Neural cell (in vitro differentiated cells): ENCODE data around the gene MYO7A.

Experiments
- EP300 ChIP-seq: fragments of 450-650 bp; conservative IDR thresholded peaks from 2 replicates; pipeline ENCODE4 v1.6.1; 2014; ENCODE audit warnings: antibody characterized with exemption, mild to moderate bottlenecking, moderate library complexity; ENCODE audit not compliant: poor library complexity, severe bottlenecking
- EZH2 ChIP-seq: fragments of 200-600, 300-800 bp; shearing (Covaris generic), sonication (generic); IDR thresholded peaks from 2 replicates; pipeline ENCODE4 v1.6.1; 2014; ENCODE audit warnings: antibody characterized with exemption, low read length, borderline replicate concordance, mild to moderate bottlenecking; ENCODE audit not compliant: insufficient read depth, poor library complexity, severe bottlenecking
- MXI1 ChIP-seq: fragments of 450-650 bp; conservative IDR thresholded peaks from 2 replicates; pipeline ENCODE4 v1.6.1; 2014; ENCODE audit warnings: antibody characterized with exemption, mild to moderate bottlenecking; ENCODE audit not compliant: poor library complexity, severe bottlenecking
- POLR2AphosphoS5 ChIP-seq: IDR thresholded peaks from 2 replicates; pipeline ENCODE4 v1.6.1; 2012
- RAD21 ChIP-seq: fragments of 450-650 bp; conservative IDR thresholded peaks from 2 replicates; pipeline ENCODE4 v1.6.1; 2014; ENCODE audit warnings: antibody characterized with exemption, mild to moderate bottlenecking, moderate library complexity
- SMC3 ChIP-seq: fragments of 450-650 bp; conservative IDR thresholded peaks from 2 replicates; pipeline ENCODE4 v1.6.1; 2014; ENCODE audit warnings: antibody characterized with exemption, mild to moderate bottlenecking, moderate library complexity; ENCODE audit not compliant: poor library complexity
- TAF1 ChIP-seq: IDR thresholded peaks from 2 replicates; pipeline ENCODE4 v1.6.1; 2012; ENCODE audit warnings: low read depth
- TF ChIP-seq, protein P1 (sequence below): fragments of 450-650 bp; IDR thresholded peaks from 2 replicates; pipeline ENCODE4 v1.5.1; 2014; ENCODE audit warnings: antibody characterized with exemption, mild to moderate bottlenecking, moderate library complexity; ENCODE audit not compliant: poor library complexity, severe bottlenecking
- TF ChIP-seq, protein P2 (sequence below): IDR thresholded peaks from 2 replicates; pipeline ENCODE4 v1.6.1; 2012; ENCODE audit warnings: borderline replicate concordance

DNA sequence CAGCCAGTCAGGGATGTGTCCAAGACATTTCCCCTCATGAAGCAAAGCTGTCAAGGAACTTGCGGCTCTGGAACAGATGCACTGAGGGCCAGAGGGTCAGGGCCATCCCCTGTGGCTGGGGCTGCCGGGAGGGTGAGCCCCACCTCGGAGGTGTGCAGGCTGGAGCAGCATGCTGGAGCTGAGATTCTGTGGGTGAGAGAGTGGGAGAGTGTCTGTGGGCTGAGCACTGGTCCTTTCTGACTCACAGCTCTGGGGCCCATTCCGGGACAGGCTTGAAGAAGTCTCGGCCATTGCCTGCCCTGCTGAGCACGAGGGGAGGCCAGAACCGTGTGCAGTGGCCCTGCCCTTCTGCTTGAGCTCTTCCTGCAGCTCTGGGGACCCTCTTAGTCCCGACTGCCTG is 23.3 kb upstream of the MYO7A start:
- no peak for TF ChIP-seq EP300
- TF ChIP-seq, protein P1, sequence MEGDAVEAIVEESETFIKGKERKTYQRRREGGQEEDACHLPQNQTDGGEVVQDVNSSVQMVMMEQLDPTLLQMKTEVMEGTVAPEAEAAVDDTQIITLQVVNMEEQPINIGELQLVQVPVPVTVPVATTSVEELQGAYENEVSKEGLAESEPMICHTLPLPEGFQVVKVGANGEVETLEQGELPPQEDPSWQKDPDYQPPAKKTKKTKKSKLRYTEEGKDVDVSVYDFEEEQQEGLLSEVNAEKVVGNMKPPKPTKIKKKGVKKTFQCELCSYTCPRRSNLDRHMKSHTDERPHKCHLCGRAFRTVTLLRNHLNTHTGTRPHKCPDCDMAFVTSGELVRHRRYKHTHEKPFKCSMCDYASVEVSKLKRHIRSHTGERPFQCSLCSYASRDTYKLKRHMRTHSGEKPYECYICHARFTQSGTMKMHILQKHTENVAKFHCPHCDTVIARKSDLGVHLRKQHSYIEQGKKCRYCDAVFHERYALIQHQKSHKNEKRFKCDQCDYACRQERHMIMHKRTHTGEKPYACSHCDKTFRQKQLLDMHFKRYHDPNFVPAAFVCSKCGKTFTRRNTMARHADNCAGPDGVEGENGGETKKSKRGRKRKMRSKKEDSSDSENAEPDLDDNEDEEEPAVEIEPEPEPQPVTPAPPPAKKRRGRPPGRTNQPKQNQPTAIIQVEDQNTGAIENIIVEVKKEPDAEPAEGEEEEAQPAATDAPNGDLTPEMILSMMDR: no peak
- TF ChIP-seq SMC3: no peak
- no peak for TF ChIP-seq EZH2
- no peak for TF ChIP-seq MXI1
- TF ChIP-seq POLR2AphosphoS5: no peak
- TF ChIP-seq TAF1: no peak
- TF ChIP-seq, protein P2, sequence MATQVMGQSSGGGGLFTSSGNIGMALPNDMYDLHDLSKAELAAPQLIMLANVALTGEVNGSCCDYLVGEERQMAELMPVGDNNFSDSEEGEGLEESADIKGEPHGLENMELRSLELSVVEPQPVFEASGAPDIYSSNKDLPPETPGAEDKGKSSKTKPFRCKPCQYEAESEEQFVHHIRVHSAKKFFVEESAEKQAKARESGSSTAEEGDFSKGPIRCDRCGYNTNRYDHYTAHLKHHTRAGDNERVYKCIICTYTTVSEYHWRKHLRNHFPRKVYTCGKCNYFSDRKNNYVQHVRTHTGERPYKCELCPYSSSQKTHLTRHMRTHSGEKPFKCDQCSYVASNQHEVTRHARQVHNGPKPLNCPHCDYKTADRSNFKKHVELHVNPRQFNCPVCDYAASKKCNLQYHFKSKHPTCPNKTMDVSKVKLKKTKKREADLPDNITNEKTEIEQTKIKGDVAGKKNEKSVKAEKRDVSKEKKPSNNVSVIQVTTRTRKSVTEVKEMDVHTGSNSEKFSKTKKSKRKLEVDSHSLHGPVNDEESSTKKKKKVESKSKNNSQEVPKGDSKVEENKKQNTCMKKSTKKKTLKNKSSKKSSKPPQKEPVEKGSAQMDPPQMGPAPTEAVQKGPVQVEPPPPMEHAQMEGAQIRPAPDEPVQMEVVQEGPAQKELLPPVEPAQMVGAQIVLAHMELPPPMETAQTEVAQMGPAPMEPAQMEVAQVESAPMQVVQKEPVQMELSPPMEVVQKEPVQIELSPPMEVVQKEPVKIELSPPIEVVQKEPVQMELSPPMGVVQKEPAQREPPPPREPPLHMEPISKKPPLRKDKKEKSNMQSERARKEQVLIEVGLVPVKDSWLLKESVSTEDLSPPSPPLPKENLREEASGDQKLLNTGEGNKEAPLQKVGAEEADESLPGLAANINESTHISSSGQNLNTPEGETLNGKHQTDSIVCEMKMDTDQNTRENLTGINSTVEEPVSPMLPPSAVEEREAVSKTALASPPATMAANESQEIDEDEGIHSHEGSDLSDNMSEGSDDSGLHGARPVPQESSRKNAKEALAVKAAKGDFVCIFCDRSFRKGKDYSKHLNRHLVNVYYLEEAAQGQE: no peak
- no peak for TF ChIP-seq RAD21
